ENCODE measurements around the gene PKD2L1. TPM values are rescaled to one million over a fixed set of nuclear protein-coding genes. Genes with fewer than 3 reads are reported as not detected.
A peak's percentile ranks its signal among the peaks of the same experiment; 100 is the strongest.

The PKD2L1 gene
- total RNA-seq, 1 experiment from 2014 or later, result not detected

DNA sequence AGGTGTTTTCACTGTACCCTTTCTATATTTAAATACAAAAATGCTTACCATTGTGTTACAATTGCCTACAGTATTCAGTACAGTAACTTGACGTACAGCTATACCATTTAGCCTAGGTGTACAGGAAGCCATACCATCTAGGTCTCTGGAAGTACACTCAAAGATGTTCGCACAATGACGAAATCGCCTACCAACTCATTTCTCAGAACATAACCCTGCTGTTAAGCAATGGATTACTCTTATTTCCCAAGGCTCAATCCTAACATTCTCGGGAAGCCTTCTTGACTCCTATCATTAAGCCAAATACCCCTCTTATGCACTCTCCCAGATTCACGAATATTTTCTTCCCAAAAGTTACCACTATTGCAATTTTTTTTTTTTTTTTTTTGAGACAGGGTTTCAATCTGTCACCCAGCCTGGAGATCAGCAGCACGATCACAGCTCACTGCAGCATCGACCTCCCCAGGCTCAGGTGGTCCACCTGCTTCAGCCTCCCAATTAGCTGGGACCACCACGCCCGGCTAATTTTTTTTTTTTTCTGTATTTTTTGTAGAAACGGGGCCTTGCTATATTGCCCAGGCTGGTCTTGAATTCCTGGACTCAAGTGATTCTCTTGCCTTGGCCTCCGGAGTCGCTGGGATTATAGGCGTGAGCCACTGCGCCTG, 64.1 kb downstream of the PKD2L1 start:
- Histone ChIP-seq H3K4me2 (ENCODE audit: low read length) (peak overlapping the region; percentile 91), H3K9me2 (replicated peaks; ENCODE audit: low read length) (no peaks in the 10 kb centered on the region), H3K27ac (ENCODE audit: low read length) (no peak overlapping the region), H3K27me3 (ENCODE audit: low read length) (no peaks in the 10 kb centered on the region), H3K9ac (ENCODE audit: low read length) (no peak overlapping the region), H3K36me3 (ENCODE audit: low read depth, low read length) (no peaks in the 10 kb centered on the region), H3K79me2 (ENCODE audit: low read length) (peaks cover 28% of the 10 kb centered on the region), H4K20me1 (ENCODE audit: low read length) (no peaks in the 10 kb centered on the region), H3F3A (ENCODE audit: low read length, unreplicated experiment) (no peaks in the 10 kb centered on the region), H3K9me3 (ENCODE audit: low read length) (no peaks in the 10 kb centered on the region), H3K4me1 (ENCODE audit: insufficient read depth, low read length) (no peaks in the 10 kb centered on the region), H3K4me3 (ENCODE audit: low read length) (peak overlapping the region; percentile 87), H2AFZ (ENCODE audit: low read length) (no peak overlapping the region)
- ChIA-PET CTCF (no interaction called here), POLR2A (ENCODE audit: unreplicated experiment) (no interaction called here)
- BruUV-seq (replicated peaks), result no TSS peak
- DNase-seq, result no peak
- intact Hi-C loops (cut with micrococcal nuclease), result no loop called here
- no peak for ATAC-seq
- TF ChIP-seq EZH2phosphoT487 (IDR thresholded peaks at IDR 0.05; ENCODE audit: borderline replicate concordance, low read length), result no peak
- TF ChIP-seq EZH2 (IDR thresholded peaks at IDR 0.05; ENCODE audit: low read length, unreplicated experiment), result no peak
- TF ChIP-seq, protein P1, sequence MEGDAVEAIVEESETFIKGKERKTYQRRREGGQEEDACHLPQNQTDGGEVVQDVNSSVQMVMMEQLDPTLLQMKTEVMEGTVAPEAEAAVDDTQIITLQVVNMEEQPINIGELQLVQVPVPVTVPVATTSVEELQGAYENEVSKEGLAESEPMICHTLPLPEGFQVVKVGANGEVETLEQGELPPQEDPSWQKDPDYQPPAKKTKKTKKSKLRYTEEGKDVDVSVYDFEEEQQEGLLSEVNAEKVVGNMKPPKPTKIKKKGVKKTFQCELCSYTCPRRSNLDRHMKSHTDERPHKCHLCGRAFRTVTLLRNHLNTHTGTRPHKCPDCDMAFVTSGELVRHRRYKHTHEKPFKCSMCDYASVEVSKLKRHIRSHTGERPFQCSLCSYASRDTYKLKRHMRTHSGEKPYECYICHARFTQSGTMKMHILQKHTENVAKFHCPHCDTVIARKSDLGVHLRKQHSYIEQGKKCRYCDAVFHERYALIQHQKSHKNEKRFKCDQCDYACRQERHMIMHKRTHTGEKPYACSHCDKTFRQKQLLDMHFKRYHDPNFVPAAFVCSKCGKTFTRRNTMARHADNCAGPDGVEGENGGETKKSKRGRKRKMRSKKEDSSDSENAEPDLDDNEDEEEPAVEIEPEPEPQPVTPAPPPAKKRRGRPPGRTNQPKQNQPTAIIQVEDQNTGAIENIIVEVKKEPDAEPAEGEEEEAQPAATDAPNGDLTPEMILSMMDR (conservative IDR thresholded peaks at IDR 0.05; ENCODE audit: low read depth, low read length), result no peak

DNA sequence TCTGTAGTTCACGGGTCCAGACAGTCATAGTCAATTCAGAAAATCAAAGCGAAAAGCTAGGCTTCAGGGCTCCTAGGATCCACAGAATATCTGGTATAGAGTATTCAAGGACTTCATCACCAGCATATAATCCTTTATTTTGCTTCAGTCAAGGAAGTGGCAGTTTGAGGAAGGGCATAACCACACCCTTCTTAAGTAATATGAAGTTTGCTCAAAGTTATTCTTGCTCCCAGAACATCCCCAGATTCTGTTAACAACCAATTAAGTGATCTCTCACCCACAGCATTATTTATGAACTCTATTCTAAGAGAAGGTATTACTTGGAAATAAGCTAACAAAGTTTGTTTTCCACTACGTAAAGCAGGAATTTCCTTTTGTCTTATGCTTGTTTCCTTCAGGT, 75.8 kb downstream of the PKD2L1 start:
- Histone ChIP-seq H3K27me3 (ENCODE audit: low read length) (no peaks in the 10 kb centered on the region), H3K9me2 (replicated peaks; ENCODE audit: low read length) (no peaks in the 10 kb centered on the region), H3K36me3 (ENCODE audit: low read depth, low read length) (peaks cover 9% of the 10 kb centered on the region; the same call in 1 of the 2 replicates), H3K79me2 (ENCODE audit: low read length) (no peaks in the 10 kb centered on the region), H3K4me1 (ENCODE audit: insufficient read depth, low read length) (no peaks in the 10 kb centered on the region), H3K4me3 (ENCODE audit: low read length) (no peak overlapping the region), H3K9ac (ENCODE audit: low read length) (no peak overlapping the region), H4K20me1 (ENCODE audit: low read length) (no peaks in the 10 kb centered on the region), H3F3A (ENCODE audit: low read length, unreplicated experiment) (no peaks in the 10 kb centered on the region), H3K4me2 (ENCODE audit: low read length) (no peak overlapping the region), H3K27ac (ENCODE audit: low read length) (no peak overlapping the region), H3K9me3 (ENCODE audit: low read length) (no peaks in the 10 kb centered on the region), H2AFZ (ENCODE audit: low read length) (no peak overlapping the region)
- ATAC-seq (no peak), DNase-seq (no peak)
- intact Hi-C loops (cut with micrococcal nuclease), result no loop called here
- POLR2A ChIA-PET (ENCODE audit: unreplicated experiment), result no interaction called here
- TF ChIP-seq, protein P1 (conservative IDR thresholded peaks at IDR 0.05; ENCODE audit: low read depth, low read length), result no peak
- TF ChIP-seq EZH2 (IDR thresholded peaks at IDR 0.05; ENCODE audit: low read length, unreplicated experiment) (no peak), EZH2phosphoT487 (IDR thresholded peaks at IDR 0.05; ENCODE audit: borderline replicate concordance, low read length) (no peak)
- BruUV-seq (replicated peaks), result no TSS peak
- CTCF ChIA-PET, result no interaction called here

DNA sequence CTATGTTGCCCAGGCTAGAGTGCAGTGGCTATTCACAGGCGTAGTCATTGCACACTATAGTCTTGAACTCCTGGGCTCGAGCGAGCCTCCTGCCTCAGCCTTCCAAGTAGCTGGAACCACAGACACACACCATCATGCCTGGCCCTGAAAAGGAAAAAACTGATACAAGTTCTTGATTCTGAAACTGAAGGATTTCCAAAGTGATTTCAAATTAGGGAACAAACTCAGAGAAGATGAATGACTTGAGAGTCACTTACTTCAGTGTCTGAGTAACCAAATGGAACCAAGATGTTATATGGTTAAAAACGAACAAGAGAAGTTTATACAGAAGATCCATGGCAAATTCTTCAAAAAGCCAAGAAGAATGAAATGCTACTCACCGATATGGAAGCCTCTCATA, 77.0 kb downstream of the PKD2L1 start:
- H3K27me3 ChIP-seq (ENCODE audit: low read length), result no peaks in the 10 kb centered on the region
- intact Hi-C loops (cut with micrococcal nuclease), result no loop called here
- H2AFZ ChIP-seq (ENCODE audit: low read length), result no peak overlapping the region
- ATAC-seq (no peak), DNase-seq (no peak)
- H3K9ac ChIP-seq (ENCODE audit: low read length), result no peak overlapping the region
- H3F3A ChIP-seq (ENCODE audit: low read length, unreplicated experiment), result no peaks in the 10 kb centered on the region
- CTCF ChIA-PET, result no interaction called here
- no peaks in the 10 kb centered on the region for H3K9me2 ChIP-seq (replicated peaks; ENCODE audit: low read length)
- no peak overlapping the region for H3K27ac ChIP-seq (ENCODE audit: low read length)
- peaks cover 5% of the 10 kb centered on the region; the same call in 1 of the 2 replicates for H3K36me3 ChIP-seq (ENCODE audit: low read depth, low read length)
- H3K79me2 ChIP-seq (ENCODE audit: low read length), result no peaks in the 10 kb centered on the region
- H3K4me2 ChIP-seq (ENCODE audit: low read length), result no peak overlapping the region
- H4K20me1 ChIP-seq (ENCODE audit: low read length), result no peaks in the 10 kb centered on the region
- BruUV-seq (replicated peaks), result no TSS peak
- TF ChIP-seq, protein P1 (conservative IDR thresholded peaks at IDR 0.05; ENCODE audit: low read depth, low read length), result no peak
- TF ChIP-seq EZH2phosphoT487 (IDR thresholded peaks at IDR 0.05; ENCODE audit: borderline replicate concordance, low read length), result no peak
- no peak for TF ChIP-seq EZH2 (IDR thresholded peaks at IDR 0.05; ENCODE audit: low read length, unreplicated experiment)
- H3K4me1 ChIP-seq (ENCODE audit: insufficient read depth, low read length), result no peaks in the 10 kb centered on the region
- no peaks in the 10 kb centered on the region for H3K9me3 ChIP-seq (ENCODE audit: low read length)
- POLR2A ChIA-PET (ENCODE audit: unreplicated experiment), result no interaction called here
- H3K4me3 ChIP-seq (ENCODE audit: low read length), result no peak overlapping the region
